ENCODE measurements around the gene COPB1.

The COPB1 gene

GRCh38 chr11:14529321-14529720, 29.7 kb upstream of the COPB1 start:
- DNase-seq (ENCODE audit: low read depth): no peak
- TF ChIP-seq CTCF (conservative IDR thresholded peaks at IDR 0.05; ENCODE audit: low read depth, low read length): no peak
- H3K4me3 ChIP-seq (ENCODE audit: low read length): no peak overlapping the region

- no peak for DNase-seq (ENCODE audit: low read depth)
- TF ChIP-seq CTCF (conservative IDR thresholded peaks at IDR 0.05; ENCODE audit: low read depth, low read length): no peak
- no peak overlapping the region for H3K4me3 ChIP-seq (ENCODE audit: low read length)
Observed at GRCh38 chr11:14522801-14523200, 23.2 kb upstream of the COPB1 start.

- DNase-seq (ENCODE audit: low read depth): no peak
- TF ChIP-seq CTCF (conservative IDR thresholded peaks at IDR 0.05; ENCODE audit: low read depth, low read length): no peak
- no peak overlapping the region for H3K4me3 ChIP-seq (ENCODE audit: low read length)
Observed at GRCh38 chr11:14522245-14522644, 22.6 kb upstream of the COPB1 start.

- no peak for TF ChIP-seq CTCF (conservative IDR thresholded peaks at IDR 0.05; ENCODE audit: low read depth, low read length)
Observed at GRCh38 chr11:14520747-14521151, 21.1 kb upstream of the COPB1 start.

GRCh38 chr11:14519917-14520746, 20.5 kb upstream of the COPB1 start, which contains the start of gene PSMA1:
Gene PSMA1, minus strand, starts transcription at chr11:14520386. Its CDS starts 87 bp downstream, at chr11:14520299.
- H3K4me3 ChIP-seq (ENCODE audit: low read length): peak within 1 kb of the TSS; percentile 70
- TF ChIP-seq CTCF (conservative IDR thresholded peaks at IDR 0.05; ENCODE audit: low read depth, low read length): peak; percentile 19
- DNase-seq (ENCODE audit: low read depth): peak; percentile 83

More at GRCh38 chr11:14520747-14521151, 21.1 kb upstream of the COPB1 start:
- no peak for DNase-seq (ENCODE audit: low read depth)
- H3K4me3 ChIP-seq (ENCODE audit: low read length): peak overlapping the region; percentile 70

- peak overlapping the region; percentile 70 for H3K4me3 ChIP-seq (ENCODE audit: low read length)
- TF ChIP-seq CTCF (conservative IDR thresholded peaks at IDR 0.05; ENCODE audit: low read depth, low read length): no peak
- no peak for DNase-seq (ENCODE audit: low read depth)
Observed at GRCh38 chr11:14519597-14519916, 19.9 kb upstream of the COPB1 start.

GRCh38 chr11:14518820-14519219, 19.2 kb upstream of the COPB1 start:
- TF ChIP-seq CTCF (conservative IDR thresholded peaks at IDR 0.05; ENCODE audit: low read depth, low read length): no peak
- DNase-seq (ENCODE audit: low read depth): no peak
- H3K4me3 ChIP-seq (ENCODE audit: low read length): peak overlapping the region; percentile 70
